ENCODE data around the gene BLOC1S2.
"Not testable (repeated sequence)": the region's sequence is repeated elsewhere in the genome, so short reads cannot be mapped to it uniquely, and the experiment has no call there.

DNA sequence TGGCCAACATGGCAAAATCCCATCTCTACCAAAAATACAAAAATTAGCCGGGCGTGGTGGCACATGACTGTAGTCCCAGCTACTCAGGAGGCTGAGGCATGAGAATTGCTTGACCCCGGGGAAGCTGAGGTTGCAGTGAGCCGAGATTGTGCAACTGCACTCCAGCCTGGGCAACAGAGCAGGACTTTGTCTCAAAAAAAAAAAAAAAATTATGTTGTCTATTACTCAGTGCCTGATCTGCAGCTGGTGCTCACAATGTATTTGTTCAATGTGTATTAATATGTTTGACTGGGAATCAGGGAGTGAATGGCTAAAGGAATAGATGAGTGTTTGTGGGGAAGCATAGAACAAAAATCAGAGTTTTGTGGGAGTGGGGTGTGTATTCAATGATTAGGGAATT lies 5.8 kb upstream of the BLOC1S2 start:
- TF ChIP-seq, protein P1, sequence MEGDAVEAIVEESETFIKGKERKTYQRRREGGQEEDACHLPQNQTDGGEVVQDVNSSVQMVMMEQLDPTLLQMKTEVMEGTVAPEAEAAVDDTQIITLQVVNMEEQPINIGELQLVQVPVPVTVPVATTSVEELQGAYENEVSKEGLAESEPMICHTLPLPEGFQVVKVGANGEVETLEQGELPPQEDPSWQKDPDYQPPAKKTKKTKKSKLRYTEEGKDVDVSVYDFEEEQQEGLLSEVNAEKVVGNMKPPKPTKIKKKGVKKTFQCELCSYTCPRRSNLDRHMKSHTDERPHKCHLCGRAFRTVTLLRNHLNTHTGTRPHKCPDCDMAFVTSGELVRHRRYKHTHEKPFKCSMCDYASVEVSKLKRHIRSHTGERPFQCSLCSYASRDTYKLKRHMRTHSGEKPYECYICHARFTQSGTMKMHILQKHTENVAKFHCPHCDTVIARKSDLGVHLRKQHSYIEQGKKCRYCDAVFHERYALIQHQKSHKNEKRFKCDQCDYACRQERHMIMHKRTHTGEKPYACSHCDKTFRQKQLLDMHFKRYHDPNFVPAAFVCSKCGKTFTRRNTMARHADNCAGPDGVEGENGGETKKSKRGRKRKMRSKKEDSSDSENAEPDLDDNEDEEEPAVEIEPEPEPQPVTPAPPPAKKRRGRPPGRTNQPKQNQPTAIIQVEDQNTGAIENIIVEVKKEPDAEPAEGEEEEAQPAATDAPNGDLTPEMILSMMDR (IDR thresholded peaks at IDR 0.05): not testable (repeated sequence)
- TF ChIP-seq POLR2A (IDR thresholded peaks at IDR 0.05): not testable (repeated sequence)
